CD4-positive, alpha-beta T cell treated with Interleukin-12 subunit alpha and Interleukin-12 subunit beta, for 1 hour (primary cell): ENCODE results near the gene PLEKHG1.

Source experiments
- DNase-seq: peaks from one replicate; pipeline ENCODE4 v3.0.0-alpha.2; 2020

PLEKHG1 gene

DNA sequence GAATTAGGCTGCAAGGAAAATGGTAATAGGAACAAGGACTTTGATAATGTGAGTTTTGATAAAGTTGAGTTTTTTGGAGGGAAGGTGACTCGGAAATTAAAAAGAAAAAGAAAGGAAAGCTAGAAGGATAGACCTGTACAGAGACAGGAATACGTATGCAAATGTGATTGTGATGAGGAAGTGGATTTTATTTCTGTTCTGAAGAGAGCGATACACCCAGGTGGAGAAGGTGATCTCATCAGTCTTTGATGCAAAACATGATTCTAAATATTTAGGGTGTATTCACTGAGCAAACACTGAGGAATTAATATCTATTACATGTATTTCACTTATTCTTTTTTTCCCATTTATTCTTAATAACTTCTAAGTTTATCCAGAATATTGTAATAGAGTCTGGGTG is 9.2 kb upstream of the PLEKHG1 start:
- no peak for DNase-seq

DNA sequence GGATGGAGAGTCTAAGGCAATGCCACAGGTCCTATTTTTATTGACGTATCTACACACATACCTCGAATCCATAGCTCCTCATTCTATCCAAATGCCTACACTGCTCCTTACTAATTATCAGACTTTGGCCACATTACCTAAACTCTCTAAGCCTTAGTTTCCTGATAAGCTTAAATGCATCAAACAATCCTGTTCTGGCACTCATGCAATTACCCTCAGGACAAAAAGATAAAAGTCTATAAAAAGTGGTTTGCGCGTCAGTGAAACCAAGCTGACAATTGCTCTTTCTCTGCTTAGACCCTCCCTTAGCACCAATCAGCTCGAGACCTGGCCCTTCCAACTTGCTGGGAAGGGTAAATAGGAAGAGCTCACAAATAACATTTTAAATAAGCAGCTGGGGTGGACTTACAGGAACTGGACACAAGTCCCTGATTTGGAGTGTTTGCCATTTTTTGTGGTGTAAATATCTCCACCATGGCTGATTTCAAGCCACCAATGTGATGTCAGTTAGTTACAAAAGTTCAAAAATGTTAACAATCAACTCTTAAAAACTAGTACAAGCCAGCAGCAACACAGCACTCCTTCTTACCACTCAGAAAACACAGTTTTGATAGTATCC is 7.2 kb upstream of the PLEKHG1 start:
- DNase-seq: no peak

DNA sequence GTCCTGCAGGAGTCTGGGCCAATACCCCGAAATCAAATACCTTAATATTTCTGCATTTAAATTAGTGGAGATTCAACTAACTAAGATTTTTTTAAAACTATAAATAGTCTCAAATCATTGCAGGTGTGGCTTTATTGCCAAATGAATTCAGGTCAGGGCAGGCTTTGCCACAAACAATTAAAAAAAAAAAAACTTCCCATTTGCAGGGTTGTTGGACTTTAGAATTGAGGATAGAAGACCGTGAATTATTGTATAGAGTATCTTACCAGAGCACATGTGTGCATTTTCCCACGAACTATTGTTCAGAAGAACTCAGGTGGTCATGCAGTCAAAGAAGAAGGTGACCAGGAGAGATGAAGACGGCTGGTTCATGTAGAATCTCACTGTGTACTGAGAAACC is 6.6 kb upstream of the PLEKHG1 start:
- DNase-seq: no peak

DNA sequence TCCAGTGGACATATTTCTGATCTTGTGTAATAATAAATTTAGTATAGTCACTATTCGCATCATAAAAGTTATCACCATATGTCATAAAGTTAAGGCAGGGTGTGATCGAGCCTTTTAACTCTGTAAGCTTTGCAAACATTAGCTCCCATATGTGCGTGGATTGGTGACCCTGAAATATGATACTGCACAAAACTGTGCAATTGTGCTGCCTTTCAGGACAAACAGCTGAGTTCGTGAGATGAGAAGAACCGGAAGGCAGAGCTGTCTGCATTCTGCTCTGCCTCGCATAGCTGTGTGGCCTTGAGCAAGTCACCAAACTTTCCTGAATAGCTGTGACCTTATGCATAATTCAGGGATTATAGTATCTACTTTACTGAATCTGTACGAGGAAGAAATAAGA is 3.2 kb upstream of the PLEKHG1 start:
- no peak for DNase-seq

DNA sequence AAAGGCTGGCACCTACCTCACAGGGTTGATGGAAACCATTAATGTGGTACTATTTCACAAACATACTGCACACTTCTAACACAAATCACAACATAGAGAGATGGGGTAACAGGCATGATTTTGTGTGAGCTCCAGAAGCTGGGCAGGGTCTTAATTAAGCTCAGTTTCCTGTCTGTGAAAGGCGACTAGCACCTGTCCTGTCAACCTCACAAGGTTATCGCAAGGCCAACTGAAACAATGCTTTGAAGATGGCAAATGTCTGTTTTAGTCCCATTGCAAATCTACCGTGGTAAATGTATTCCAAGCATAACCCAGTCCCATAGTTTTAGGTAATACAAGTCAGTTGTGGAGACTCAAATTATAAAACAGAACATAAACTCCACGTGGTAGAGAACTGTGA is 1.3 kb upstream of the PLEKHG1 start:
- DNase-seq: no peak

DNA sequence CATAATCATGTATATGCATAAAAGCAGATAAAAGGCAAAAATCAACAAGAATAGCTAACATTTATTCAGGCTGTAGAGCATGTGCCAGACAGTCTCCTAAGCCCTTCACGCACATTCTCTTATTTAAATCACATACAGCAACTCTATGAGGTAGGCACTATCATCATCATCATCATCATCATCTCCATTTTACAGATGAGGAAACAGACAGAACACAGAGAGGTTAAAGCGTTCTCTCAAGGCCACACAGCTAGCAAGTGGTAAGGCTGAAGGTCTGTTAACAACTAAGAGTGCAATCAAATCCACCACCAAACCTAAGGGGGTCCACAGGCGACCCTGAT is 857 bp upstream of the PLEKHG1 start:
- no peak for DNase-seq

DNA sequence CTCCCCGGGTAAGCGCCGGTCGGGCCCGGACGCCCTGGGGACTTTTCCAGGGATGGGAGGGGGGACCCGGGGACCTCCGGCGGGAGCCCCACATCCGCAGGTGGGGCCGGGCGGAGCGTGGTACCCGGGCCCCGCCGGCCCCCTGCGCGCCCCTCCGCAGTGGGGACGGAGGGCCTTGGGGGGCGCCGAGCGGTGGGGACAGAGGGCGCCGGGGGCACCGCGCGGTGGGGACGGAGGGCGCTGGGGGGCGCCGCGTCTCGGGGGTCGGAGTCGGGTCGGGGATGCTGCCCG is 270 bp downstream of the PLEKHG1 start:
- DNase-seq: no peak

DNA sequence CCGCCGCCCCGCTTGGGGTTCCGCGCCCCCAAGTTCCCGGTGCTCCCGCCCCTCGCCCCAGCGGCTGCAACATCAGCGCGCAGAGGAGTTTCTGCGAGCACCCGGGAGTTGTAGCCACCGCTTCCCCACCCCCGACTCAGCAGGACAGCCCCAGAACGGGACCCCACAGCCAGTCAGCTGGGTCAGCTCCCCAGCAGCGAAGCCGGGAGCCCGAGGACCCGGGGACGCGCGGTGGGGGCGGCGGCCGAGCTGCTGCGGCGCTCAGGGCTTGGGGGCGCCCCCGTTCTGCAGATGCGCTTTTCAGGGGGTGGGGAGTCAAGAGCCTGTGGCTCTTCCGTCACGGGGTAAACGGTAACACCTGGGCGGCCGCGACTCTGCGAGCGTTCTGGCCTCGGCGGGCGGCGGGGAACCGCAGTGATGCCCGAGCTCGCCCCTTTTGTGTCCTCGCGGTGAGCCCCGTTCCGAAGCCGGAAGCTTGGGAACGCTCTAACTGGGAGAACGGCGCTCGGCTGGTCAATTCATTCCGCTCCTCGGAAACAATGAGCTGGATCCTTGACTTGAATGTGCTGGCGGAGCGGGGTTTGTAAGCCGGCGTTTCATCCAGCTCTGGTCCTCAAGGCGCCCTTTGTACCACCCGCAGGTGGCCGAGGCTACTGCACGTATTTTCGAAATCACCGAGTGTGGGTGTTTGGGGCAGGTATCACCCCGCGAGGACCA is 774 bp downstream of the PLEKHG1 start:
- DNase-seq: peak; percentile 59

DNA sequence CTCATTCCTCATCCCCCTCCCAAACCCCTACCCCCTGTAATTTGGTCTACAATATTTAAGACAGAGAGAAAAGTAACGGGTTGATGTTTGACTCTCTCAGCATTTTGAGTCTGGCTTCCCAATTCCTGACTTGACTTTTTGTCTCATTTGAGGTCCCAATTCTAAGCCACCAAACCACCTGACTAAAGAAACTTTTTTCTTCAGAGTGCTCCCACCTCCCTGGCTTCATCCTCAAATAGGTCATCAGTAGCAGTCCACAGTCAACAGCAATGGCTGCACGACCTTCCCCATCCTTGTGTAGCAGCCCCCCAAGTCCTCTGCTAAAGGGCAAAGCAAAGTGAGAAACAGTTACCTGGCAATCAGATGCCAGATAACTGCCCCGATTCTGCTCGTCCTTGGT is 1.8 kb downstream of the PLEKHG1 start:
- DNase-seq: no peak

DNA sequence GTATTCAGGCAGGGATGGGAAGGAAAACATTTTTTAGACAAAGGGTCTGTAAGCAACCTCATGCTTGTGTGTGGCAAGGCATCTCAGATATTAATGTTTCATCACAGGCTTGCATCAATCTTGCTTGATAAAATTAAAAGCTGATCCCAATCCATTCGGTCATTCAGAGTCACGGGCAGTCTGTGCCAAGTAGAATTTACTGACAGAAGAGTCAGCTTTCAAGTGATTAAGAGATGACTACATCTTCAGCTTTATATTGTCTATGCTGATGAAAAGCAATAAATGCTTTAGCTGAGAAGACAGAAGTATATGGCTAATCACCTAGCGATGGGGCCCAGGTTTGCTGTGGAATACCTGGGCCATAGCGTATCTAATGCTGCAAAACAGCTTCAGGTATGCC is 3.5 kb downstream of the PLEKHG1 start:
- no peak for DNase-seq

DNA sequence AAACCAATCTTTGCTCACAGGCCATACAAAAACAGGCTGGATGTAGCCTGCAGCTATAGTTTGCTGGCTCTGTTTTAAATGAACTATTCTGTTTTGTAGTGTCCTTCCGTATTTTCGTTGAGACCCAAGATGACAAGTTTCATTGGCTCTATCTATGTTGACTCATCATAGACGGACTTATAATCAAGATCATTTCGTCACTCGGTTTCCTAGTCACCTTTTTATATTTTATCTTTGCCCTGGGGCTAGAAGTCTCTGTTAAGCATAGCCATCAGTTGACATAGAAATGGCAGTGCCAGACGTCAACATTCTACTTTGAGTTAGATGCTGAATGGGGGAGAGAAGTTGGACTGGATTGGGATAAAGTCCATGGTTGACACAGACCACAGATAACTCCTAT is 4.8 kb downstream of the PLEKHG1 start:
- DNase-seq: no peak

DNA sequence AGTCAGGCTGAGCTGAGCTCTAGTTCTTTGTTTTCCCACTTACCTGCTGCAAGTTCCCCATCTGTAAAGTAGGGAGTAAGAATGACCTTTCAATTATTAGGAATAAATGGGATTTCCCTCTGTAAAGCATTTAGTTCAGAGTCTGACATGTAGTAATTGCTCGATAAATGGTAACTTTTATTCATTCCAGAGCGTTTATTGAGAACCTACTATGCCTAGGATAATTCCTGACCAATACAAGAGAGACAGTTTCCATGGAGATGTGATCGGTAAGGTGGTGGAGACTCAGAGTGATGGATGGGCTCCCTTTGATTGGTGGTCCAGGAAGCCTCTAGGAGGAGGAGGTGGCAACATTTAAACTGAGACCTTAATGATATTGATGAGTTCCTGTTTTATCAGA is 5.6 kb downstream of the PLEKHG1 start:
- no peak for DNase-seq

DNA sequence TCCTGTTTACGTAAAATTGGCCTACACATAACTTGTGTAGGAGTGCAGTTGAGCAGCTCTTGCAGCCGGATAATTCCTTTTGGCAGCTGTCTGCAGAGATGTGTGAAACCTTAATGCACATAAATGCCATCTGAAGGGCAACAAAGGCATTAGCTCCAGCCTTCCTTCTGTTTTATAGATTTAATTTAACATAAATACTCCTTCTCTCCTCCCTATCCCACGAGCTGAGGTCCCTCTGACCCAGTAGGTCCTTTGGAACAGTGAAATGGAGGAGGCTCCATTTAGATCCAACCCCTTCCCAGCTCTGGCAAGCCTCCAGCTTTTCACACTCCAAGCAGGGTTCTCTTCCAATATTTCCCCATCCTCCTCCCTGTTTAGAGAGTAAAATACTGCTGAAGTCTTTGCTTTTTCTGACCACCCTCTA is 6.5 kb downstream of the PLEKHG1 start:
- DNase-seq: no peak

DNA sequence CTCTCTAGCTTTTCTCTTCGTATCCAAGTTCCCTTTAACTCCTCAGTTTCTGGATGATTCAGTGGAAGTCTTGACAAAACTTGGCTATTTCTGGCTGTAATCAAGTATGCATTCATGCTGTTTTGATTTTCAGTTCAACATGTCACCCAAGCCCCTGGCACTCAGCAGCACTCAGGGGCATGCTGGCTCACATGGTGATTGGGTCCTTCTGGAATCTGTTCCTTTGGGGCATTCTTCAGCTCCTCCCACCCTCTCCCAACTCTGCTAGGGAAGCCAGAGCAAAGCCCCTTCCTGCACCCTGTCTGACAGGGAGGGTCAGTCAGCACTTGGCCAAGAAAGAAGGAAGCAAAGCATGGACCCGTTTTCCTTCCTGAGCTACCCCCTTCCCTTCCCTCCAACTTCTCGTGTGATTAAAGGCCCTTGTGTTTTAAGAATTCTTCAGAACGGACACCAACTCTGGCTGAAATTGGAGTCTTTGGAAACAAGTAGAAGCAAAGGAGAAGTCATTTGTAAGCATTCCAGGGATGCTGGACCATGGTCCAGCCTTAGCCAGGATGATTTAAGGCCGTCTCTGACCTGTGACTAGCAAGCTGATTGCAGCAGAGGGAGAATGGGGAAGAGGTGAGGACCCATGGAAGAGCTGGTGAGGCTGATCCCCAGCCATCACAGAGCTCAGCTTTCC is 7.1 kb downstream of the PLEKHG1 start:
- DNase-seq: no peak

DNA sequence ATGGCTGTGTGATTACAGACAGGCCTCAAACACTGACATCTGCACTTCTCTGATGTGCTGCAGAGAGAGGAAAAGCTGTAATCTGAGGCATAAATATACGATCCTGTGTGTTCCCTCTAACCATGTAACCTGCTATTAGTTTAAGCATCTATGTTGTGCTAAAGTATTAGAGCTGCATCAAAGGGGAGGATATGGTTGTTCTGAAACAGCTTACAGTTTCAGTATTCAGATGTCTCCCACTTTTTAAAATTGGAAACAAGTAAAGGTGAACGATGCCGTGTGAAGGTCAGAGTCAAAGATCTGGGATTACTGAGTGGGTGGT is 7.6 kb downstream of the PLEKHG1 start:
- no peak for DNase-seq

DNA sequence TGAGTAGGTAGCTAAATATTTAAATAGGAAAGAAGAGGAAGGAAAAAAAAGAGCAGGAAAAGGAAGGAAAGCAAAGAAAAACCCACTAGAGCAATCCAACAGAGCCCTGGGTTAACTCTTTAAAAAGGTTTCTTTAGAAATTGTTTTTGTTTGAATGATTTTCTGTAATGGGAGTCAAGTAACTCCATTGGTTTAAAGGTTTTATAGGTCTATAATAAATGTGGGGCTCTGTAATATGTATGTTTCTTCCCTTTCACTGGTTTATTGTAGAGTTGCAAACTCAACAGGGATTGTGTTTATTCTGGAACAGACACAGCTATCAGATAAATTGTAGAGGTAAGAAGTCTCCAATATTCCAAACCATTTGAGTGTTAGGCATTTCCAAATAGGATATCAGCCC is 10.9 kb downstream of the PLEKHG1 start:
- no peak for DNase-seq

DNA sequence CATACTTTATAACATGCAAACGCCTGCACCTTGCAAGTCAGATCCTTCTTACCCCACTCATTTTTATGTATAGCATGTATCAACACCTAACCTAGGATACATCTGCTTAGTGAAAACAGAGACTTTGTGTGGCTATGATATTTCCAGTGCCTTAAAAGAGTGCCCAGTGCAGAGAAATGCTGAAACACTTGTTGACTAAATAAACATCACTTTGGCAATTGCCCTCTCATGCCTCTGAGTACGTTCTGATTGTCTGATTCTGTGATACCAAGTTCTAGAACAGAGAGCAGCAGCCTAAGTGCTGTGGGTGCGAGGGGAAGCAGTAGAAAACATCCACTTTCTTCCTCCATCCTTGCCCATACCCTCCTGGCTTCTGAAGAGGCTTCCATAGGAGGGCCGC is 13.6 kb downstream of the PLEKHG1 start:
- no peak for DNase-seq

DNA sequence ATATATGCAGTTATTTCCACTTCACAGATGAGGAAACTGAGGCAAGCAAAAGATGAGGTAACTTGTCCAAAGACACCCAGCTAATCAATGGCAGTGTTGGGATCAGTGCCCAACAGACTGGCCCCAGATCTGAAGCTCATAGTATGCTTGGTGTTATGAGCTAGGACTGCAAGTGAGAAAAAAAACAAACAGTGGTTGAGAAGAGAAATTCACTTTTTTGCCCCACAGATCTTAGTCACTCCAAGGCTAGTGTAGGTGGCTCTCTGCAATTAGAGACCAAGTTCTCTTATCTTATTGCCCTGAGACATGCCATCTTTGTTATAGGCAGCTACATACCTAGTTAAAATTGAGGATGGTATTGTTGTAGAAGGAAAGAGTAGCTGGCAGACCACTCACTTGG is 16.3 kb downstream of the PLEKHG1 start:
- DNase-seq: no peak

DNA sequence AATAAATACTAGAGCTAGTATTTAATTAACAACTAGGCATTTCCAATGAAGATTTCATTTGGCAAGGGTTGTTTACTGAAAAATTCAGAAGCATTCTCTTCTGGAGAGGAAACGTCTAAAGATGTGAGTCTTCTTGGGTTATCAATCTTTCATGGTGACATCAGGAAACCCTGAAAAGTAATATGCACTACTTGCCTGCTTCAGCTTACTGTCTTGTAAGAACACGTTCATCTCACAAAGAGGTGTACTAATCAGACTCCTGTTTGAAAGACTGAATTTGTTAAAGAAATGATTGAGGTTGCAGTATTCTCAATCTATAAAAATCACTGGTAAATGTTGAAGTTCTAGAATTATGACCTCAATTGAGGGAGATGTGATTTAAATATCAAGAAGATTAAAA is 16.9 kb downstream of the PLEKHG1 start:
- no peak for DNase-seq

DNA sequence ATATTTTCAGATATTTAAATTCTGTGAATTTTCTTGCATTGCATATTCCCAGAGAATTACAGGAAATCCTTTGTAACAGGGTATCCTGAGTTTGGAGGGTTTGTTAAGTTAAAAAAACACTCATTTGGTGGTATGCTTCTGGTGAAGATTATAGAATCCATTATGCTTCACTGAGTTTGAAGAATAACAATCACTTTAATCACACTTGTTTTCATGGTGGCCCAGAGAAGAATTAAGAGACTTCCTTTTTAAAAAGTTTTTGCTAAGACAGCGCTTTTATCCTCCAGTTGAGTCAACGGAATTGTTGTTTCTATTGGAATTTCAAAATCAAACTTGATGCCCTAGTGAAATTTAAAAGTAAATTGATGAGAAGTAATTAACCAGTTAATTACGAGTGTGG is 17.4 kb downstream of the PLEKHG1 start:
- DNase-seq: no peak

DNA sequence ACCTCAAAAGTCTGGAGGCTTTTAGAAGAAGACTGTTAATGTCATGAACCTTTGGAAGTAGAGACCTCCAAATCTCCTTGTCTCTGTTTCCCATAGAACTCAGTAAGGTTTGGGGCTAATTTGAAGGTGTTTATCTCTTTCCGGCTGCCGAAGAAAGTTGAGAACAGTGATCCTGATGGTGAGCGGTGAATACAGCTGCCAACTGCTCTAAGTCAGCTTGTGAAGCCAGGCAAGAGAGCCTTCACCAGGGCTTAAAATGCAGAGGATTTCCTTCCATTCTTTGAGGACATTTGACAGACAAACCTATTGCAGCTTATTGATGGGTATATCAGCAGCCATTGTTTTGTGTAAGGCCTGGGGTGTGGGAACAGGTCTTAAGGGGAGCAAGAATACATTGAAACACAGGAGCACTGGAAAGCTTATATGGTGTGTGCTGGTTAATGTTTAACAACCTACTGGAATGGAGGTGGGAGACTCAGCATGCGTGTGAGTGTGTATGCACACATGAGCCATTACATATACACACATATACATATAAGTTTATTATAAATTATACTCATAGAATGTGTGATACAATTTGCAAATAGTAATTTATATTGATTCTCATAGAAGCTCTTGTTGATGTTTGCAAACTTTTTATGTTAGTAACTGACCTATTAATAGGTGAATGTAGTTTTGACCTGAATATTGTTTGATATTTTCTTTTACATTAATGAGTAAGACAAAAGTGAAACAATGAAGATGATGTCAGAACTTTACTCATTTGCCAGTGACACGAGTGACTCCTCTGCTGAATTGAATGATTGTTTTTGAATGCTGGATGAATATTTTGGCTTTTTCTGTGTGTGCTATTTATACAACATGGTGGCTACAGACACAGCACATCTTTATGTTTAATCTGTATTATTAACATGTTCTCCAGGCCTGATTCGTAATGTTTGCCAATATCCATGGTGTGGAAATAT is 18.1 kb downstream of the PLEKHG1 start:
- no peak for DNase-seq

DNA sequence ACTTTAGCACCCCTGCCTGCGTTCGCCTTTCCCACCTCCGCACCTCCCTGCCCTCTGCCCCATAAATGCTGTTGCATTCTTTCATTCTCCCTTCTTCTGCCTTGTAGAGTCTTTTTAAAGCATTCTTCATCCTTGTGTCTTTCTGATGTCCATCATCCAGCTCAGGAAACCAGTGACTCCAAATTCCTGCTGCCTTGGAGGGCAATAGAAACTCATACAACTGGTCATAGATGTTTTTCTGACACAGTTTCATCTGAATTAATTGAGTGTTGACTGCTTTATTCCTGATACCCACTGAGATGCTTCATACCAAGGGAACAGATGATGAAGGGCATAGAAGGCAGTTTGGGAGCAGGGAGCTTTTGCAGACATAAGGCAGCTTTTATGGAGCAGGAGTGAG is 19.6 kb downstream of the PLEKHG1 start:
- DNase-seq: no peak

DNA sequence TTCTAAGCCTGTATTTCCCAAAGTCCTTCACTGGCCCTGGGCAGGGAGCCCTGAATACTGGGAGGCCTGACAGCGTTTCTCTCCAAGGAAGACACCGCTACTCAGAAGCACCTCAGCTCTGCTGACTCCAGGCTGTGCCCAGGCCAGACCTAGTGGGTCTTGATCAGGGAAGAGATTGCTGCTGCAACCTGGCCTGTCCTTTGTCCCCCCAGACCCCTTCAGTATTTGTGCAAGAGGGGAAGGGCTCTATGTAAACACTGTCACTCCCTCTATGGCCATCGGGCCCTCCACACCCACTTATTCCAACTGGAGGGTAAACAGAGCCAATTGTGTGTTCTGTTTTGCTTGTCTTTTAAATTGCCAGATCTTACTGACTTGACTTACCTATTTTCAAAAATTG is 20.6 kb downstream of the PLEKHG1 start:
- DNase-seq: no peak

DNA sequence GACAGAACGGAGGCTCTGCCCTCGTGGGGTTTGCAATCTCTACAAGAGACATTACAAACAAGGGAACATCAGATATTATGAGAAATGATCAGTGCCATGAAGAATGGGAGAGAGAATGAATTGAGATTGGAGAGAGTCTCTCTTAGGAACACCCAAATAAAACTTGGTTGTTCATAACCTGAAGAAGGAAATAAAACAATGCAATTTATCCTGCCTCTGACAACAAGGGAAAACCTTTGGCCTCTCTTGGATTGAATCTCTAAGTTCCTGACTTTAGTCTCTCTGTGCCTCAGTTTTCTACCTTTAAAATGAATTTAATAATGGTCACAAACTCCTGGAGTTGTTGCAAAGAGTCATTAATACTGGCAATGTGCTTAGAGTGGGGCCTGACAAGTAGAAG is 21.1 kb downstream of the PLEKHG1 start:
- DNase-seq: no peak
